Central memory CD8-positive, alpha-beta T cell (primary cell): ENCODE data around the gene LHPP.
A peak's percentile ranks its signal among the peaks of the same experiment; 100 is the strongest.

Experiments used
- ATAC-seq: fragments of 150-1000 bp; cut with Tn5 transposase; replicated peaks from 2 replicates; pipeline ENCODE4 v1.10.0; 2022; ENCODE audit warnings: mild to moderate bottlenecking, moderate FRiP score, moderate number of reproducible peaks; ENCODE audit not compliant: poor library complexity, severe bottlenecking; ENCODE audit errors: extremely low read depth
- DNase-seq, 2 donors: peaks; one replicate each; pipeline ENCODE4 v3.0.0; 2021; ENCODE audit warnings: low spot score in 2 of 2
- H3K27ac Mint-ChIP-seq: one replicate; pipeline ENCODE4 v1.8.0; 2022; ENCODE audit warnings: low read depth, mild to moderate bottlenecking, moderate library complexity, mixed read lengths
- H3K27me3 Mint-ChIP-seq: one replicate; pipeline ENCODE4 v1.8.0; 2022; ENCODE audit warnings: mixed read lengths
- H3K36me3 Mint-ChIP-seq: one replicate; pipeline ENCODE4 v1.8.0; 2022; ENCODE audit warnings: mild to moderate bottlenecking, moderate library complexity, mixed read lengths; ENCODE audit not compliant: insufficient read depth
- H3K4me1 Mint-ChIP-seq: one replicate; pipeline ENCODE4 v1.8.0; 2022; ENCODE audit warnings: mixed read lengths
- H3K4me3 Mint-ChIP-seq: one replicate; pipeline ENCODE4 v1.8.0; 2022; ENCODE audit warnings: mild to moderate bottlenecking, moderate library complexity, mixed read lengths
- H3K9me3 Mint-ChIP-seq: one replicate; pipeline ENCODE4 v1.8.0; 2022; ENCODE audit warnings: mixed read lengths

Gene LHPP

DNA sequence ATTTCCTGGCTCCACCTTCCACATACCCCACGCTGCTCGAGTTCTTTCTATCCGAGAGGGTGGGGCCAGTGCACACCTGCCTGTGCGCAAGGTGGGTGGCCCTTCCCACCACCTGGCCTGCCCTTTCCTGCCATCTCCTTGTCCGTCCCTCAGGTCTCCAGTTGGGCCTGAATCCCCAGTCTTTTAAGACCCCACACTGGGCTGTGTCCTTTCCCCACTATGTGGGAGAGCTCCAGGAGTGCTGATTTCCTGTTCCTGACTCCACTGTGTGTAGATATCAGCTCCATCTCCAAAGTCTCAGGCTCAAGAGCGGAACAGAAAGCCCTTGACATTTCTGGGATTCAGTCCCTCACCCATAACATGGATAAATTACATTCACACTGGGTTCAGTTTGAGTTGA is 20.1 kb downstream of the LHPP start:
- Mint-ChIP-seq H3K9me3 (no peaks in the 10 kb centered on the region), H3K4me3 (no peak overlapping the region), H3K36me3 (peaks cover 6% of the 10 kb centered on the region), H3K27ac (peak overlapping the region; percentile 58), H3K4me1 (peaks cover 10% of the 10 kb centered on the region), H3K27me3 (no peaks in the 10 kb centered on the region)
- no peak for ATAC-seq
- no peak for DNase-seq

DNA sequence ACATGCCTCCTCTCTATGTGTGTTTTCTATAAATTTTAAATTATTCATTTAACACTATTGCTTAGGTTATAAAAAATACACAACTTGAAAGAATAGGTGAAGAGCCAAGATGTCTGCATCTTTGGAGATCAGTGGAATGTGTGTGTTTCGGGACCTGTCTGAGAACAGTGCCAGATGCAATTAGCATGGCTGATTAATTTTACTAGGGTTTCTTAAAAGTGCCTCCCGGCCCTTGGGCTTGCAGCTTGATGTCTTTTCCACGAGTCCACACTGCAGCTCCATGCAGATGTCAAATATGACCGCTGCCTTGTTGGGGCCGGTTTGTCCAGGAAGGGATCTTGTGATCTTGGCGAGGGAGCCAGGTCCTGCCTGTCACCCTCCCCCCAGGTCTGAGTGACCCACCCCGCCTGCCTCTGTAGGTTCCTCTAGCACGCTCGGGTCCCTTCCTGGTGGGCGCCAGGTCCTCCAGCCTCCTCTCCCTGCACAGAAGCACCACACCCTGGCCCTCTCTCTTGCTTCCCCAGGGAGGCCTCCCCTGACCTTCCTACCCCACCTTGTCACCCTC is 20.7 kb downstream of the LHPP start:
- no peak overlapping the region for H3K4me3 Mint-ChIP-seq

DNA sequence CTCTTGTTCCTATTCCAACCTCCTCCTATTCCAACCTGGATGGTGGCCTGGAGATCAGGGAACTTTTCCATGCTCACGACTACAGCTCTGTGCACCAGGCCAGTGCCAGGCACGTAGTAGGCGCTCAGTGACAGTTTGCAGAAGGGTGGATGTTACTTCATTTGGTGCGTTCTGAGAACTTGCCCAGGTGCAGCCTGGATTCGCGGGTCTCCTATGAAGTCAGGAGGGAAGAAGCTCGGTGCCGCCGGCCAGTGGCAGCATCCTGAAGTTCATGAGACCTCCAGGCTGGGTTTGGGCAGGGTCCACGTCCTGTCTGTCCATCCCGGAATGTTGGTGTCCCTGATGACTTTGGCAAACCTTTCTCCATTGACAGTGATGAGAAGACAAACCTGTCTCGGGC is 21.3 kb downstream of the LHPP start:
- no peak overlapping the region for H3K27ac Mint-ChIP-seq
- ATAC-seq, result no peak
- H3K36me3 Mint-ChIP-seq, result peaks cover 4% of the 10 kb centered on the region
- no peak overlapping the region for H3K4me3 Mint-ChIP-seq
- H3K9me3 Mint-ChIP-seq, result peaks cover 6% of the 10 kb centered on the region
- no peak for DNase-seq
- no peaks in the 10 kb centered on the region for H3K27me3 Mint-ChIP-seq
- peaks cover 10% of the 10 kb centered on the region for H3K4me1 Mint-ChIP-seq

More for the DNA sequence above, 20.7 kb downstream of the LHPP start:
- Mint-ChIP-seq H3K9me3 (peaks cover 4% of the 10 kb centered on the region), H3K27ac (no peak overlapping the region), H3K4me1 (peaks cover 10% of the 10 kb centered on the region), H3K27me3 (no peaks in the 10 kb centered on the region), H3K36me3 (peaks cover 6% of the 10 kb centered on the region)
- ATAC-seq, result no peak
- no peak for DNase-seq

DNA sequence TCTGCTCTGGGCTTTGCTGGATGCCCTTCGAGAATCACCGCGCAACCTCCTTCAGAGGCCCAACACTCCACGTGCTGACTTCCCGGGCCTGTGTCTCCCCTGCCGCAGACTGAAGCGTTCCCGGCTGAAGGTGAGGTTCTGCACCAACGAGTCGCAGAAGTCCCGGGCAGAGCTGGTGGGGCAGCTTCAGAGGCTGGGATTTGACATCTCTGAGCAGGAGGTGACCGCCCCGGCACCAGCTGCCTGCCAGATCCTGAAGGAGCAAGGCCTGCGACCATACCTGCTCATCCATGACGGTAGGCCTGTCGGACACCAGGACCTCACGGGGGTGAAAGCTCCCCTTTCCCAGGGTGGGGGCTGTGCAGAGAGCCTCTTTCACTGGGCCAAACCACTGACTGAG is 22.4 kb downstream of the LHPP start:
- ATAC-seq, result no peak
- Mint-ChIP-seq H3K4me3 (no peak overlapping the region), H3K27me3 (no peaks in the 10 kb centered on the region), H3K9me3 (peaks cover 6% of the 10 kb centered on the region), H3K36me3 (peaks cover 3% of the 10 kb centered on the region), H3K27ac (no peak overlapping the region), H3K4me1 (peaks cover 10% of the 10 kb centered on the region)
- no peak for DNase-seq

DNA sequence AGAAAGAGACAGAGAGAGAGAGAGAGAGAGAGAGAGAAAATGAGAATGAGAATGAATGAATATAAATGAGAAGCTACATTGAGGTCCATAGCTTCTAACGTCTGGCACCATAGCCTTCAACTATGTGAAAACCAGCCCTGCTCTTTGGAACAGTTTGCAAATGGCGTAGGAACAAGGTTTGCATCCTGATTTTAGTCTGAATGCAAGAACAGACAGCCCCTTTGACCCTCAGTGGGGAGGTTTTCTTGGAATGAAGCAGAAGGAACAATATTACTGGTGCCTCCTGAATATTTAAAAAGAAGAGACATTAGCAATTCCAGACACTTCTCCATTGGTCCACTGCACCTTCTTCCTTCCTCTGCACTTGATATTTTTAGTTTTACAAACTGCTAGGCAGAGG is 23.0 kb downstream of the LHPP start:
- ATAC-seq, result no peak
- peaks cover 11% of the 10 kb centered on the region for H3K4me1 Mint-ChIP-seq
- DNase-seq, result no peak
- H3K27ac Mint-ChIP-seq, result no peak overlapping the region
- no peaks in the 10 kb centered on the region for H3K27me3 Mint-ChIP-seq
- H3K4me3 Mint-ChIP-seq, result no peak overlapping the region
- peaks cover 6% of the 10 kb centered on the region for H3K9me3 Mint-ChIP-seq
- H3K36me3 Mint-ChIP-seq, result peaks cover 3% of the 10 kb centered on the region

DNA sequence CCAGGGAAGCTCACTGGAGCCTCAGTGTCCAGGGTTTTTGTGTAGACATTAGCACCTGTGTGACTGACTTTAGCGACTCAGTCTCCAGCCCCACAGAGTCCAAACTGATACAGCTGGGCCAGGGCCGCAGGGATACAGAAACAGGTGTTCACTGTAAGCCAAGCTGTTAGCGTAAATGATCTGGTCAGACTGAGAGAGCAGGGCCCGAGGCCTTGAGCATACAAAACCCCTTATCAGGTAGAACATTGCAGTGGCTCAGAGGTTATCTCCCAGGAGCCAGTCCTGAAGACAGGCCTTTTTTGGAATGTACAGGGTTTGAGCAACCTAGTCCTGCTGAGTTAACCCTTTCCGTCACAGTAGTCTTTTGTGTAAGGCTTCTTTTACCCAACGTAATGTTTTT is 25.0 kb downstream of the LHPP start:
- Mint-ChIP-seq H3K27ac (no peak overlapping the region), H3K36me3 (peaks cover 3% of the 10 kb centered on the region), H3K27me3 (no peaks in the 10 kb centered on the region), H3K9me3 (peaks cover 6% of the 10 kb centered on the region), H3K4me1 (peaks cover 9% of the 10 kb centered on the region), H3K4me3 (no peak overlapping the region)
- ATAC-seq, result no peak
- no peak for DNase-seq

DNA sequence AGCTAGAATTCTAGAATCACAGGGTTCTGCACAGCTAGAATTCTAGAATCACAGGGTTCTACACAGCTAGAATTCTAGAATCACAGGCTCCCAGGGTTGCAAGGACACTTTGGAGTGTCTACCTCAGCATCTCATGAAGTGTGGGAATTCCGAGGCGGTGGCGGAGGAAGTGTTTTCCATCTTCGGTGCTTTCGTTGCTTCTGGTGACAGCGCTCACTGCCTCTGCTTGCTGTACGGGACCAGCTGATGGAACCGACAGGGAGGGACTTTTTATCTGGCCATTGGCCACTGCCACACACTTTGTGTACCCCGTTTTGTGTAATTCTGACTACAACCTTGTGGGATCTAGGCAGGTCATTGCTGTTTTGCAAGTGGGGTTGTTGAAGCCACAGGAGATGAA is 29.5 kb downstream of the LHPP start:
- Mint-ChIP-seq H3K27me3 (no peaks in the 10 kb centered on the region), H3K4me1 (peaks cover 6% of the 10 kb centered on the region), H3K36me3 (no peaks in the 10 kb centered on the region), H3K27ac (no peak overlapping the region), H3K4me3 (no peak overlapping the region), H3K9me3 (peaks cover 6% of the 10 kb centered on the region)
- DNase-seq (no peak), ATAC-seq (no peak)

DNA sequence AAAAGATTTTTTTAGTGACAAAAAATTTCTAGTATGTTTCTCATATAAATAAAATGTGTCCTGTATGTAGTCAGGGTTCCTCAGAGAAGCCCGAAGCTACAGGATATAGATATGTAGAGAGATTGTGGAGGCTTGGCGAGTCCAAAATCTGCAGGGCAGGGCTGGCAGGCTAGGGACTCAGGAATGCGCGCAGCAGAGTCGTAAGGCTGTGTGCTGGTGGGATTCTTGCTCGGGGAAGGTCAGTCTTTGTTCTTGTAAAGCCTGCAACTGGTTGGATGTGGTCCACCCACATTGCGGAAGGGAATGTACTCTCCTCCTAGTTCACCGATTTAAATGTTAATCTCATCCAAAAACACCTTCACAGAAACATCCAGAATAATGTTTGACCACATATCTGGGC is 30.6 kb downstream of the LHPP start:
- Mint-ChIP-seq H3K27me3 (no peaks in the 10 kb centered on the region), H3K4me3 (no peak overlapping the region), H3K4me1 (peaks cover 6% of the 10 kb centered on the region), H3K36me3 (no peaks in the 10 kb centered on the region), H3K27ac (no peak overlapping the region), H3K9me3 (peaks cover 2% of the 10 kb centered on the region)
- ATAC-seq (no peak), DNase-seq (no peak)

DNA sequence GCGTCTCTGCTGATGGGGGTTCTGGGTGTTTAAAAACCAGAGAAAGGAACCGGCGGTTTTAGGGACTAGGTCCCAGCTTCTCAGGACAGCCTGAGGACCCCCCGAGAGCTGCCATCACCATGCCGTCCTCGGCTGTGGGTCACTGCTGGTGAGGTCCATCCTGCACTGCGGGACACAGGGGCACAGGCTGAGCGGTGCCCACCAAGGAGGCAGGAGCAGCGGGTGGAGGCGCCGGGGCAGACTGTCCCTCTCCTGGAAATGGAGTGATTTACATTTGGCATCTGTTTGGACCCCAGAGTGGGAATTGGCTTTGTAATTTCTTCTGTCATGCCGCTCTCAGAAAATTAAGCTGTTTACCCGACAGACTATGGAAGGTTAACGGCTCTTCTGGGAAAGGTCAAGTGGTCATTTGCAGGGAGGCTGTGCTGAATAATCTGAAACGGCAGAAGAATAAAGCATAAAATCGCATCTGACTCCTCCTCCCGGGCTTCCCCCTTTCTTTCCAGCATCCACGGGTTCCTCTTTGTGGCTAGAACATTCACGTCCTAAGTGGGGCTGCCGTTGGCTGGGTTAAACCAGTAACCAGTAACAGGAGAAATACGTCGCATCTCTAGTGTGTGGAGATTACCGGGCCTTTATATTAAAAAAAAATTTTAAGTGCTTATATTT is 31.7 kb downstream of the LHPP start:
- Mint-ChIP-seq H3K9me3 (no peaks in the 10 kb centered on the region), H3K27ac (no peak overlapping the region), H3K4me3 (no peak overlapping the region), H3K36me3 (no peaks in the 10 kb centered on the region), H3K27me3 (no peaks in the 10 kb centered on the region), H3K4me1 (peaks cover 6% of the 10 kb centered on the region)
- DNase-seq, result no peak
- ATAC-seq, result no peak

DNA sequence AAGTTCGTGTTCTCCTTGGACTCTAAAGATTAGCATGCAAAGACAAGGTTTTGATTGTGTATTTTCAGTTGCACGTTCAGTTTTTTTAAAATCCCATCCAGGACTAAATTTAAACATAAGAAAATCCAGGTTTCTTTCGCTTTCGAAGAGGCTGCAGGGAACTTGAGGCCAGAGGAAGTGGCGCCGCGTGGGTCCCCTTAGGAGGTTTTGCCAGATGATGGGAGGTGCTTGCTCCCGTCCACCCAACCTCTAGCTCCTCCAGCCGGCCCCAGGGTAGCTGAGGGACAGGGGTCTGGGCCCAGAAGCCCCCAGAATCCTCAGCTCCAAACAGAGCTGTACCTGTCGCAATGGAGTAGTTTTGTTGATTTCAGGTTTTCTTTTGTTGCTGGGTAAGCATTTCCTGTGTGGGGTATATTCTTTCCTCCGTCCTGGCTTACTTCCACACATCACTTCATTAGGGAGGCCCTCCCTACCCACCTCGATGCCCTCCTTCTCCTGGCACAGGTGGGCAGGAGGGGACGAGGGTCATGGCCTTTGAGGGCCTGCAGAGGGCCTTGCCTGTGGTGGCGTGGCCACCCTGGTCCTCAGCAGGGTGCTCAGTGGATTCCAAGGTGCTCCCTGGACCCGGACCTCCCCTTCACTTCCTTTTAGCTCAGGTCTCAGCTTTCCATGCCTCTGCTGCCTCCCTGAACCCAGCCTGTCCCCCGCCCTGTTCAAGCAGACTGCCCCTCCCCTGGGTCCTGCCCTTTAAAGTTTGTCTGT is 32.6 kb downstream of the LHPP start:
- H3K4me1 Mint-ChIP-seq, result peaks cover 6% of the 10 kb centered on the region
- no peak overlapping the region for H3K4me3 Mint-ChIP-seq
- H3K36me3 Mint-ChIP-seq, result no peaks in the 10 kb centered on the region
- no peaks in the 10 kb centered on the region for H3K9me3 Mint-ChIP-seq
- ATAC-seq (no peak), DNase-seq (no peak)
- H3K27ac Mint-ChIP-seq, result peak overlapping the region; percentile 22
- no peaks in the 10 kb centered on the region for H3K27me3 Mint-ChIP-seq

DNA sequence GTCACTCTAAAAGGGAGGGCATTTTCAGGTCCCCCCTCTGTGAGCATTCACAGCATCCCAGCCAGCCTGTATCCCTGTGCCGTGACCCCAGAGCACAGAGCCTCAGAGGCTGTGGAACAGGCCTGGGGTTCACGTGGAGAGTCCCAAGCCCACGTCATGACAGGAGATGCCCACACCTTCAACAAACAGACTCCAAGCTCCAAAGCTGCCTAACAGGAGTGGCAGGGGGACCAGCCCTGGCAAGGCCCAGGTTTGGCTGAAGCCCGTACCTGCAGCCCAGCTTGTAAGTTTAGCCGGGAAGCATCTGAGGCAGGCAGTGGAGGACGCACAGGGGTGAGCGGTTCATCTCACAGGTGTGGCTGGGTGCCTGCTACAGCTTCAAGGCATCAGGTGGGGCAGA is 33.5 kb downstream of the LHPP start:
- H3K27me3 Mint-ChIP-seq, result no peaks in the 10 kb centered on the region
- ATAC-seq (no peak), DNase-seq (no peak)
- H3K9me3 Mint-ChIP-seq, result no peaks in the 10 kb centered on the region
- H3K36me3 Mint-ChIP-seq, result peaks cover 1% of the 10 kb centered on the region
- no peak overlapping the region for H3K27ac Mint-ChIP-seq
- no peaks in the 10 kb centered on the region for H3K4me1 Mint-ChIP-seq
- no peak overlapping the region for H3K4me3 Mint-ChIP-seq

DNA sequence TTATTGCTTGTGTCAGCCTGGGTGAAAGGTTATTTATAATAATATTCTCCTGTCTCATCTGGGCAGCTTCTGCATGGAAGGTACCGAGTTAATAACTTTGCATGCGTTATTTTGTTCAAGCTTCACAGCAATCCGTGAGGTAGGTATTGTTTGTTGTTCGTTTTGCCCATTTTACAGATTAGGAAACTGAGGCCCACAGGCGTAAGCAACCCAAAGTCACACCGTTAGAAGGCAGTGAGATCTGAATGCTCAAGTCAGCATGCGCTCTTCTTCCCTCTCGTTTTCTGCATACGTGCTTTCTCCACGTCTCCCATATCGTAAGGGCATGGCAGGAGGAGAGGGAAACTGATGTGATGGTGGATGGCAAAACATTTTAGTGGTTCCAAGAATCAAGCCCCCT is 34.1 kb downstream of the LHPP start:
- no peak overlapping the region for H3K4me3 Mint-ChIP-seq
- ATAC-seq, result no peak
- H3K9me3 Mint-ChIP-seq, result no peaks in the 10 kb centered on the region
- no peaks in the 10 kb centered on the region for H3K4me1 Mint-ChIP-seq
- H3K27me3 Mint-ChIP-seq, result no peaks in the 10 kb centered on the region
- DNase-seq, result no peak
- no peak overlapping the region for H3K27ac Mint-ChIP-seq
- peaks cover 1% of the 10 kb centered on the region for H3K36me3 Mint-ChIP-seq

DNA sequence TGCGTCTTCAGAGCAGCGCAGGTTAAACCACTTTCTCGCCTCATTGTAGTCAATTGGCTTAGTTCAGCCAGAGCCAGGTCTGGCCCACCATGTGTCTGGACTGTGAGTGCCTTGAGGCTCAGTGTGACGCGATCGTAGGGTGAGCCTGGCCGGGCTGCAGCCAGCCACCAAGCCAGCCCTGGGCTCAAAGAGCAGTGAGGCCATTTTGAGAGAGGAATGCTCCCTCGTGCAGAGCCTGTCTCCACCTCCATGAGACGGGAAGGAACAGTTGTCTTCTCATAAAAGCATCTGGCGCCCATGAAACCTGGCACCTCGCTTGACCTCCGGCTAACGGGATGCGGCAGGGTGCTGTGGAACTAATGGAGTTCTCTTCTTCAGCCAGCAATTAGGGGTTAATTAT is 34.5 kb downstream of the LHPP start:
- Mint-ChIP-seq H3K27me3 (no peaks in the 10 kb centered on the region), H3K27ac (no peak overlapping the region), H3K4me3 (no peak overlapping the region), H3K9me3 (no peaks in the 10 kb centered on the region), H3K36me3 (peaks cover 1% of the 10 kb centered on the region), H3K4me1 (no peaks in the 10 kb centered on the region)
- DNase-seq (no peak), ATAC-seq (no peak)
